Breast epithelium (tissue), 3 donors: ENCODE measurements around the gene GALNT2.

Experiments
- POLR2A ChIP-seq: fragments of 450-650 bp; IDR thresholded peaks from one replicate; pipeline ENCODE4 v1.6.1; 2016; ENCODE audit warnings: antibody characterized with exemption, mild to moderate bottlenecking, moderate library complexity
- TF ChIP-seq, protein P1 (sequence below), 3 donors: fragments of 450-650 bp; IDR thresholded peaks; one replicate each; pipeline ENCODE4 v1.5.1; 2016 to 2017; ENCODE audit warnings: antibody characterized with exemption in 3 of 3, mild to moderate bottlenecking in 3 of 3, moderate library complexity in 3 of 3

GRCh38 chr1:230068621-230068873 lies 1.5 kb downstream of the GALNT2 start:
- TF ChIP-seq, protein P1, sequence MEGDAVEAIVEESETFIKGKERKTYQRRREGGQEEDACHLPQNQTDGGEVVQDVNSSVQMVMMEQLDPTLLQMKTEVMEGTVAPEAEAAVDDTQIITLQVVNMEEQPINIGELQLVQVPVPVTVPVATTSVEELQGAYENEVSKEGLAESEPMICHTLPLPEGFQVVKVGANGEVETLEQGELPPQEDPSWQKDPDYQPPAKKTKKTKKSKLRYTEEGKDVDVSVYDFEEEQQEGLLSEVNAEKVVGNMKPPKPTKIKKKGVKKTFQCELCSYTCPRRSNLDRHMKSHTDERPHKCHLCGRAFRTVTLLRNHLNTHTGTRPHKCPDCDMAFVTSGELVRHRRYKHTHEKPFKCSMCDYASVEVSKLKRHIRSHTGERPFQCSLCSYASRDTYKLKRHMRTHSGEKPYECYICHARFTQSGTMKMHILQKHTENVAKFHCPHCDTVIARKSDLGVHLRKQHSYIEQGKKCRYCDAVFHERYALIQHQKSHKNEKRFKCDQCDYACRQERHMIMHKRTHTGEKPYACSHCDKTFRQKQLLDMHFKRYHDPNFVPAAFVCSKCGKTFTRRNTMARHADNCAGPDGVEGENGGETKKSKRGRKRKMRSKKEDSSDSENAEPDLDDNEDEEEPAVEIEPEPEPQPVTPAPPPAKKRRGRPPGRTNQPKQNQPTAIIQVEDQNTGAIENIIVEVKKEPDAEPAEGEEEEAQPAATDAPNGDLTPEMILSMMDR (IDR thresholded peaks at IDR 0.05) = no peak
- no peak for TF ChIP-seq POLR2A
